Trophoblast cell (in vitro differentiated cells and primary cell): ENCODE results near the gene ARCN1. TPM values are rescaled to one million over a fixed set of nuclear protein-coding genes. Genes with fewer than 3 reads are reported as not detected.

Source experiments
- DNase-seq, 2 donors: peaks; one replicate each; pipeline ENCODE4 v3.0.0-alpha.2; 2016
- H2AFZ ChIP-seq: 2 replicates; pipeline ENCODE4 v1.6.1; 2013; ENCODE audit warnings: low read length, moderate library complexity, mild to moderate bottlenecking; ENCODE audit not compliant: insufficient read depth, poor library complexity
- H2AK5ac ChIP-seq: 2 replicates; pipeline ENCODE4 v1.6.1; 2013; ENCODE audit warnings: mild to moderate bottlenecking, low read length
- H2BK120ac ChIP-seq: 2 replicates; pipeline ENCODE4 v1.6.1; 2013; ENCODE audit warnings: low read length, mild to moderate bottlenecking, moderate library complexity; ENCODE audit not compliant: insufficient read depth, poor library complexity
- H2BK12ac ChIP-seq: 2 replicates; pipeline ENCODE4 v1.6.1; 2013; ENCODE audit warnings: mild to moderate bottlenecking, low read length, moderate library complexity
- H2BK5ac ChIP-seq: 2 replicates; pipeline ENCODE4 v1.6.1; 2013; ENCODE audit warnings: low read length, low read depth, moderate library complexity, mild to moderate bottlenecking; ENCODE audit not compliant: poor library complexity
- H3K14ac ChIP-seq: 2 replicates; pipeline ENCODE4 v1.6.1; 2013; ENCODE audit warnings: mild to moderate bottlenecking, low read length
- H3K18ac ChIP-seq: 2 replicates; pipeline ENCODE4 v1.6.1; 2013; ENCODE audit warnings: mild to moderate bottlenecking, low read length
- H3K23ac ChIP-seq: 2 replicates; pipeline ENCODE4 v1.6.1; 2013; ENCODE audit warnings: low read length
- H3K27ac ChIP-seq: 2 replicates; pipeline ENCODE4 v1.5.1; 2013; ENCODE audit warnings: low read depth, mild to moderate bottlenecking, inconsistent platforms, low read length, moderate library complexity
- H3K27me3 ChIP-seq: 2 replicates; pipeline ENCODE4 v1.6.1; 2013; ENCODE audit warnings: inconsistent platforms, mild to moderate bottlenecking, low read length, moderate library complexity; ENCODE audit not compliant: insufficient read depth
- H3K36me3 ChIP-seq, 2 experiments: 1 replicate in 1 of 2; 2 replicates in 1 of 2; pipeline ENCODE4 v1.6.1; 2013; ENCODE audit warnings: low read length in 2 of 2, mild to moderate bottlenecking in 2 of 2, moderate library complexity in 1 of 2; ENCODE audit not compliant: insufficient read depth in 2 of 2, control insufficient read depth in 1 of 2
- H3K4ac ChIP-seq: 2 replicates; pipeline ENCODE4 v1.6.1; 2013; ENCODE audit warnings: low read depth, mild to moderate bottlenecking, low read length, moderate library complexity
- H3K4me1 ChIP-seq, 2 experiments: 1 replicate in 1 of 2; 2 replicates in 1 of 2; pipeline ENCODE4 v1.6.1; 2013; ENCODE audit warnings: low read length in 2 of 2, mild to moderate bottlenecking in 2 of 2, moderate library complexity in 1 of 2; ENCODE audit not compliant: insufficient read depth in 2 of 2, control insufficient read depth in 1 of 2
- H3K4me2 ChIP-seq: 2 replicates; pipeline ENCODE4 v1.6.1; 2013; ENCODE audit warnings: inconsistent platforms, mild to moderate bottlenecking, low read length, moderate library complexity
- H3K4me3 ChIP-seq: 2 replicates; pipeline ENCODE4 v1.5.1; 2013; ENCODE audit warnings: mild to moderate bottlenecking, low read depth, low read length, inconsistent platforms
- H3K79me1 ChIP-seq: one replicate; pipeline ENCODE4 v1.6.1; 2013; ENCODE audit warnings: low read length
- H3K79me2 ChIP-seq: 2 replicates; pipeline ENCODE4 v1.6.1; 2013; ENCODE audit warnings: low read length, mild to moderate bottlenecking; ENCODE audit not compliant: control insufficient read depth, insufficient read depth, poor library complexity
- H3K9ac ChIP-seq: 2 replicates; pipeline ENCODE4 v1.6.1; 2013; ENCODE audit warnings: mild to moderate bottlenecking, low read length
- H3K9me3 ChIP-seq: 2 replicates; pipeline ENCODE4 v1.6.1; 2013; ENCODE audit warnings: low read depth, mild to moderate bottlenecking, control low read depth, inconsistent platforms, low read length; ENCODE audit not compliant: insufficient read depth
- H4K12ac ChIP-seq: 2 replicates; pipeline ENCODE4 v1.6.1; 2013; ENCODE audit warnings: low read depth, mild to moderate bottlenecking, low read length, moderate library complexity
- H4K8ac ChIP-seq: 2 replicates; pipeline ENCODE4 v1.6.1; 2013; ENCODE audit warnings: low read depth, mild to moderate bottlenecking, low read length, moderate library complexity
- H4K91ac ChIP-seq: one replicate; pipeline ENCODE4 v1.6.1; 2013; ENCODE audit warnings: low read depth, mild to moderate bottlenecking, low read length, moderate library complexity
- WGBS: extraction: QIAGEN DNeasy Blood & Tissue Kit; methylation state at CpG from one replicate; pipeline ENCODE4 v1.1.7; 2013; ENCODE audit warnings: missing lambda C conversion rate; ENCODE audit not compliant: insufficient read length, insufficient coverage; ENCODE audit errors: extremely low coverage; 5-methylcytosine and 5-hydroxymethylcytosine counted together
- polyA plus RNA-seq: library from polyadenylated mRNA; stranded (reverse); fragments of 200-250 nt; gene quantifications from 2 replicates; pipeline ENCODE4 v1.2.3, GENCODE V29; 2013

The ARCN1 gene
- polyA plus RNA-seq, result 246 and 250 TPM in 2 replicates

- Histone ChIP-seq H3K4me3 (peak within 1 kb of the TSS; percentile 99), H3K9me3 (no peaks in the 10 kb centered on the region), H2BK120ac (peak within 1 kb of the TSS; percentile 94), H3K4ac (peak within 1 kb of the TSS; percentile 100), H3K4me2 (peak within 1 kb of the TSS; percentile 67), H2BK12ac (no peak within 1 kb of the TSS), H3K14ac (peak within 1 kb of the TSS; percentile 99), H4K8ac (peak within 1 kb of the TSS; percentile 98), H4K91ac (peak within 1 kb of the TSS; percentile 95), H2BK5ac (peak within 1 kb of the TSS; percentile 97), H2AK5ac (peak within 1 kb of the TSS; percentile 93), H3K79me2 (peaks cover 15% of the 10 kb centered on the region), H3K79me1 (peaks cover 6% of the 10 kb centered on the region), H3K9ac (peak within 1 kb of the TSS; percentile 99), H3K36me3 (peaks cover 2% of the 10 kb centered on the region in 2 experiments), H3K18ac (peak within 1 kb of the TSS; percentile 99), H3K27me3 (no peaks in the 10 kb centered on the region), H4K12ac (peak within 1 kb of the TSS; percentile 91), H3K23ac (no peak within 1 kb of the TSS), H3K27ac (peak within 1 kb of the TSS; percentile 86), H3K4me1 (peaks cover 2 to 6% of the 10 kb centered on the region in 2 experiments), H2AFZ (peak within 1 kb of the TSS; percentile 86)
- DNase-seq, result peak; percentile 72 to 73
- no CpG with 5 or more reads among the region's 55 CpGs for WGBS
Measured at GRCh38 chr11:118572061-118572980, at the start of gene ARCN1. ARCN1 (plus strand) TSS chr11:118572409; CDS start chr11:118572548, 139 bp downstream.

- no CpG with 5 or more reads among the region's 6 CpGs for WGBS
- Histone ChIP-seq H4K91ac (no peak overlapping the region), H3K4me3 (no peak overlapping the region), H3K4me2 (no peak overlapping the region), H4K8ac (no peak overlapping the region), H3K79me1 (no peaks in the 10 kb centered on the region), H2BK12ac (no peak overlapping the region), H3K36me3 (peaks cover 29 to 50% of the 10 kb centered on the region in 2 experiments), H3K79me2 (no peaks in the 10 kb centered on the region), H3K18ac (no peak overlapping the region), H3K9ac (no peak overlapping the region), H3K27me3 (no peaks in the 10 kb centered on the region), H3K4ac (no peak overlapping the region), H3K4me1 (peaks cover 0 to 3% of the 10 kb centered on the region in 2 experiments), H3K9me3 (no peaks in the 10 kb centered on the region), H2BK120ac (no peak overlapping the region), H2BK5ac (no peak overlapping the region), H3K27ac (no peak overlapping the region), H3K14ac (no peak overlapping the region), H3K23ac (no peak overlapping the region), H4K12ac (no peak overlapping the region), H2AFZ (no peak overlapping the region), H2AK5ac (no peak overlapping the region)
- peak in 1 of 2 donors; percentile 31 for DNase-seq
Measured at GRCh38 chr11:118522571-118523072, 49.6 kb upstream of the ARCN1 start.

- H2BK12ac ChIP-seq, result no peak overlapping the region
- DNase-seq, result no peak
- H3K9me3 ChIP-seq, result no peaks in the 10 kb centered on the region
- H2BK120ac ChIP-seq, result no peak overlapping the region
- no peak overlapping the region for H3K23ac ChIP-seq
- no peak overlapping the region for H3K18ac ChIP-seq
- no peak overlapping the region for H3K4me2 ChIP-seq
- H2BK5ac ChIP-seq, result no peak overlapping the region
- H3K9ac ChIP-seq, result no peak overlapping the region
- no peak overlapping the region for H4K91ac ChIP-seq
- H3K4me3 ChIP-seq, result no peak overlapping the region
- H3K4me1 ChIP-seq, result peaks cover 3% of the 10 kb centered on the region in 2 experiments
- H2AK5ac ChIP-seq, result no peak overlapping the region
- no peak overlapping the region for H4K12ac ChIP-seq
- no peak overlapping the region for H2AFZ ChIP-seq
- H3K27me3 ChIP-seq, result no peaks in the 10 kb centered on the region
- H4K8ac ChIP-seq, result no peak overlapping the region
- no peak overlapping the region for H3K27ac ChIP-seq
- H3K36me3 ChIP-seq, result peaks cover 29 to 50% of the 10 kb centered on the region in 2 experiments
- H3K79me1 ChIP-seq, result no peaks in the 10 kb centered on the region
- no peak overlapping the region for H3K4ac ChIP-seq
- H3K79me2 ChIP-seq, result no peaks in the 10 kb centered on the region
- no peak overlapping the region for H3K14ac ChIP-seq
Measured at GRCh38 chr11:118524356-118524755, 47.9 kb upstream of the ARCN1 start.

- Histone ChIP-seq H3K4me1 (peaks cover 3 to 5% of the 10 kb centered on the region in 2 experiments), H3K4me2 (no peak overlapping the region), H2BK120ac (no peak overlapping the region), H4K91ac (no peak overlapping the region), H4K12ac (no peak overlapping the region), H2BK5ac (no peak overlapping the region), H3K18ac (no peak overlapping the region), H3K23ac (no peak overlapping the region), H3K79me1 (no peaks in the 10 kb centered on the region), H3K27me3 (no peaks in the 10 kb centered on the region), H4K8ac (no peak overlapping the region), H3K14ac (no peak overlapping the region), H3K36me3 (peaks cover 26 to 44% of the 10 kb centered on the region in 2 experiments), H3K9me3 (no peaks in the 10 kb centered on the region), H3K79me2 (no peaks in the 10 kb centered on the region), H3K9ac (no peak overlapping the region), H2BK12ac (no peak overlapping the region), H3K4me3 (no peak overlapping the region), H3K27ac (no peak overlapping the region), H2AK5ac (no peak overlapping the region), H2AFZ (no peak overlapping the region), H3K4ac (no peak overlapping the region)
- no CpG with 5 or more reads among the region's 6 CpGs for WGBS
- no peak for DNase-seq
Measured at GRCh38 chr11:118524757-118525470, 47.3 kb upstream of the ARCN1 start.
